Neural cell (in vitro differentiated cells): ENCODE results near the gene STYK1. TPM values are rescaled to one million over a fixed set of nuclear protein-coding genes. Genes with fewer than 3 reads are reported as not detected.
"Not testable (repeated sequence)": the region's sequence is repeated elsewhere in the genome, so short reads cannot be mapped to it uniquely, and the experiment has no call there.

Experiments
- H2AFZ ChIP-seq: fragments of 200-600, 300-800 bp; sonication (generic), shearing (Covaris generic); 2 replicates; pipeline ENCODE4 v1.6.0; 2014; ENCODE audit warnings: low read depth, mild to moderate bottlenecking, antibody characterized with exemption, low read length, moderate library complexity
- H3F3A ChIP-seq: fragments of 200-600 bp; shearing (Covaris generic); 2 replicates; pipeline ENCODE4 v1.6.1; 2016; ENCODE audit warnings: mild to moderate bottlenecking, moderate library complexity, mixed read lengths, antibody characterized with exemption, low read length; ENCODE audit not compliant: insufficient read depth, poor library complexity, severe bottlenecking
- H3K27ac ChIP-seq: fragments of 200-600, 300-800 bp; sonication (generic), shearing (Covaris generic); 2 replicates; pipeline ENCODE4 v1.5.1; 2014; ENCODE audit warnings: mild to moderate bottlenecking, low read length, moderate library complexity
- H3K27me3 ChIP-seq: fragments of 300-800, 200-600 bp; sonication (generic), shearing (Covaris generic); 2 replicates; pipeline ENCODE4 v1.6.0; 2014; ENCODE audit warnings: mild to moderate bottlenecking, low read depth, low read length, moderate library complexity; ENCODE audit not compliant: insufficient read depth
- H3K36me3 ChIP-seq: fragments of 300-800, 200-600 bp; sonication (generic), shearing (Covaris generic); 2 replicates; pipeline ENCODE4 v1.5.1; 2014; ENCODE audit warnings: mild to moderate bottlenecking, antibody characterized with exemption, low read length, moderate library complexity; ENCODE audit not compliant: insufficient read depth
- H3K4me2 ChIP-seq: fragments of 300-800, 200-600 bp; sonication (generic), shearing (Covaris generic); 2 replicates; pipeline ENCODE4 v1.6.0; 2014; ENCODE audit warnings: mild to moderate bottlenecking, low read length
- H3K4me3 ChIP-seq: fragments of 300-800, 200-600 bp; sonication (generic), shearing (Covaris generic); 2 replicates; pipeline ENCODE4 v1.5.1; 2014; ENCODE audit warnings: mild to moderate bottlenecking, low read length, moderate library complexity
- H3K79me2 ChIP-seq: fragments of 200-600 bp; shearing (Covaris generic); replicated peaks from 2 replicates; pipeline ENCODE4 v1.6.0; 2014; ENCODE audit warnings: mild to moderate bottlenecking, low read length, moderate library complexity; ENCODE audit not compliant: insufficient read depth
- H3K9ac ChIP-seq: fragments of 300-800, 200-600 bp; sonication (generic), shearing (Covaris generic); 2 replicates; pipeline ENCODE4 v1.6.1; 2016; ENCODE audit warnings: mild to moderate bottlenecking, low read length, mixed read lengths
- H3K9me2 ChIP-seq: fragments of 200-600 bp; shearing (Covaris generic); 2 replicates; pipeline ENCODE4 v1.6.1; 2016; ENCODE audit warnings: mild to moderate bottlenecking, low read length, mixed read lengths; ENCODE audit not compliant: insufficient read depth
- H3K9me3 ChIP-seq: fragments of 200-600, 300-800 bp; sonication (generic), shearing (Covaris generic); 2 replicates; pipeline ENCODE4 v1.6.1; 2016; ENCODE audit warnings: mild to moderate bottlenecking, mixed run types, low read length, moderate library complexity, mixed read lengths
- H4K20me1 ChIP-seq: fragments of 200-600 bp; shearing (Covaris generic); 2 replicates; pipeline ENCODE4 v1.6.1; 2016; ENCODE audit warnings: mild to moderate bottlenecking, mixed run types; ENCODE audit not compliant: insufficient read depth
- CTCF ChIP-seq: fragments of 450-650 bp; IDR thresholded peaks from 2 replicates; pipeline ENCODE4 v1.5.1; 2014; ENCODE audit warnings: antibody characterized with exemption, mild to moderate bottlenecking, moderate library complexity; ENCODE audit not compliant: poor library complexity, severe bottlenecking
- EP300 ChIP-seq: fragments of 450-650 bp; conservative IDR thresholded peaks from 2 replicates; pipeline ENCODE4 v1.6.1; 2014; ENCODE audit warnings: antibody characterized with exemption, mild to moderate bottlenecking, moderate library complexity; ENCODE audit not compliant: poor library complexity, severe bottlenecking
- EZH2 ChIP-seq: fragments of 200-600, 300-800 bp; shearing (Covaris generic), sonication (generic); IDR thresholded peaks from 2 replicates; pipeline ENCODE4 v1.6.1; 2014; ENCODE audit warnings: antibody characterized with exemption, low read length, borderline replicate concordance, mild to moderate bottlenecking; ENCODE audit not compliant: insufficient read depth, poor library complexity, severe bottlenecking
- MXI1 ChIP-seq: fragments of 450-650 bp; conservative IDR thresholded peaks from 2 replicates; pipeline ENCODE4 v1.6.1; 2014; ENCODE audit warnings: antibody characterized with exemption, mild to moderate bottlenecking; ENCODE audit not compliant: poor library complexity, severe bottlenecking
- POLR2AphosphoS5 ChIP-seq: IDR thresholded peaks from 2 replicates; pipeline ENCODE4 v1.6.1; 2012
- RAD21 ChIP-seq: fragments of 450-650 bp; conservative IDR thresholded peaks from 2 replicates; pipeline ENCODE4 v1.6.1; 2014; ENCODE audit warnings: antibody characterized with exemption, mild to moderate bottlenecking, moderate library complexity
- SMC3 ChIP-seq: fragments of 450-650 bp; conservative IDR thresholded peaks from 2 replicates; pipeline ENCODE4 v1.6.1; 2014; ENCODE audit warnings: antibody characterized with exemption, mild to moderate bottlenecking, moderate library complexity; ENCODE audit not compliant: poor library complexity
- TAF1 ChIP-seq: IDR thresholded peaks from 2 replicates; pipeline ENCODE4 v1.6.1; 2012; ENCODE audit warnings: low read depth
- polyA plus RNA-seq: library from polyadenylated mRNA; depleted of rRNA; stranded (reverse); fragments of >200 nt; gene quantifications from 2 replicates; pipeline ENCODE4 v1.2.3, GENCODE V29; 2014
- TF ChIP-seq, protein P1 (sequence below): IDR thresholded peaks from 2 replicates; pipeline ENCODE4 v1.6.1; 2012; ENCODE audit warnings: borderline replicate concordance

The STYK1 gene
- polyA plus RNA-seq, 1 donor from 2014 or later = 0.24 TPM

GRCh38 chr12:10574307-10574706, 99.5 kb downstream of the STYK1 start:
- Histone ChIP-seq H3K4me2 (no peak overlapping the region), H3K4me3 (no peak overlapping the region), H3K9me3 (no peaks in the 10 kb centered on the region), H3K27ac (no peak overlapping the region), H2AFZ (no peak overlapping the region), H3K9me2 (no peaks in the 10 kb centered on the region), H3K27me3 (no peaks in the 10 kb centered on the region), H4K20me1 (no peaks in the 10 kb centered on the region), H3K36me3 (no peaks in the 10 kb centered on the region), H3F3A (no peaks in the 10 kb centered on the region), H3K9ac (no peak overlapping the region), H3K79me2 (no peaks in the 10 kb centered on the region)
- TF ChIP-seq EZH2 (no peak), MXI1 (no peak), POLR2AphosphoS5 (peak; percentile 29), RAD21 (no peak), SMC3 (no peak), TAF1 (no peak), EP300 (peak; percentile 83), CTCF (no peak)
- TF ChIP-seq, protein P1, sequence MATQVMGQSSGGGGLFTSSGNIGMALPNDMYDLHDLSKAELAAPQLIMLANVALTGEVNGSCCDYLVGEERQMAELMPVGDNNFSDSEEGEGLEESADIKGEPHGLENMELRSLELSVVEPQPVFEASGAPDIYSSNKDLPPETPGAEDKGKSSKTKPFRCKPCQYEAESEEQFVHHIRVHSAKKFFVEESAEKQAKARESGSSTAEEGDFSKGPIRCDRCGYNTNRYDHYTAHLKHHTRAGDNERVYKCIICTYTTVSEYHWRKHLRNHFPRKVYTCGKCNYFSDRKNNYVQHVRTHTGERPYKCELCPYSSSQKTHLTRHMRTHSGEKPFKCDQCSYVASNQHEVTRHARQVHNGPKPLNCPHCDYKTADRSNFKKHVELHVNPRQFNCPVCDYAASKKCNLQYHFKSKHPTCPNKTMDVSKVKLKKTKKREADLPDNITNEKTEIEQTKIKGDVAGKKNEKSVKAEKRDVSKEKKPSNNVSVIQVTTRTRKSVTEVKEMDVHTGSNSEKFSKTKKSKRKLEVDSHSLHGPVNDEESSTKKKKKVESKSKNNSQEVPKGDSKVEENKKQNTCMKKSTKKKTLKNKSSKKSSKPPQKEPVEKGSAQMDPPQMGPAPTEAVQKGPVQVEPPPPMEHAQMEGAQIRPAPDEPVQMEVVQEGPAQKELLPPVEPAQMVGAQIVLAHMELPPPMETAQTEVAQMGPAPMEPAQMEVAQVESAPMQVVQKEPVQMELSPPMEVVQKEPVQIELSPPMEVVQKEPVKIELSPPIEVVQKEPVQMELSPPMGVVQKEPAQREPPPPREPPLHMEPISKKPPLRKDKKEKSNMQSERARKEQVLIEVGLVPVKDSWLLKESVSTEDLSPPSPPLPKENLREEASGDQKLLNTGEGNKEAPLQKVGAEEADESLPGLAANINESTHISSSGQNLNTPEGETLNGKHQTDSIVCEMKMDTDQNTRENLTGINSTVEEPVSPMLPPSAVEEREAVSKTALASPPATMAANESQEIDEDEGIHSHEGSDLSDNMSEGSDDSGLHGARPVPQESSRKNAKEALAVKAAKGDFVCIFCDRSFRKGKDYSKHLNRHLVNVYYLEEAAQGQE = peak; percentile 37

- H3K9me2 ChIP-seq, H3K4me3 ChIP-seq, H3K9ac ChIP-seq, H3K79me2 ChIP-seq, H3K27ac ChIP-seq, H4K20me1 ChIP-seq, H3K36me3 ChIP-seq, H3K4me2 ChIP-seq, H3F3A ChIP-seq, H3K27me3 ChIP-seq, H3K9me3 ChIP-seq, H2AFZ ChIP-seq: not testable (repeated sequence)
Measured at GRCh38 chr12:10572021-10572490, 101.8 kb downstream of the STYK1 start.

DNA sequence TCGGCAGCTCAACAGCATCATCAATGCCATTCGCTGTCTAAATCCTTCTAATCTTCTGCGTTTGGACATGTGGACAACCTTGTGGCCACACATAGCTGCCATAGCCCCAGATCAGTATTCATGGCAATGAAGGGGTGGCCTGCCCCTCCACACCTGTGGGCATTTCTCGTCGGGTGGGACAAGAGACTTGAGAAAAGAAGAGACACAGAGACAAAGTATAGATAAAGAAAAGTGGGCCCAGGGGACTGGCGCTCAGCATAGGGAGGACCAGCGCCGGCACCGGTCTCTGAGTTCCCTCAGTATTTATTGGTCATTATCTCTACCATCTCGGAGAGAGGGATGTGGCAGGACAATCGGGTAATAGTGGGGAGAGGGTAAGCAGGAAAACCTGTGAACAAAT, 102.7 kb downstream of the STYK1 start:
- no peak overlapping the region for H3K4me2 ChIP-seq
- H3K9me3 ChIP-seq = no peaks in the 10 kb centered on the region
- no peaks in the 10 kb centered on the region for H3K27me3 ChIP-seq
- H3K9ac ChIP-seq = no peak overlapping the region
- no peaks in the 10 kb centered on the region for H3F3A ChIP-seq
- H4K20me1 ChIP-seq = no peaks in the 10 kb centered on the region
- H3K4me3 ChIP-seq = no peak overlapping the region
- no peaks in the 10 kb centered on the region for H3K79me2 ChIP-seq
- no peaks in the 10 kb centered on the region for H3K9me2 ChIP-seq
- H2AFZ ChIP-seq = no peak overlapping the region
- H3K27ac ChIP-seq = no peak overlapping the region
- no peak for TF ChIP-seq RAD21
- H3K36me3 ChIP-seq = no peaks in the 10 kb centered on the region

Other genes starting within 250 kb of the STYK1 start
- gene KLRC2, start 238.0 kb downstream of the STYK1 start, polyA plus RNA-seq = 3.7 and 6.6 TPM in 2 replicates
- gene KLRC1, start 220.7 kb downstream of the STYK1 start, polyA plus RNA-seq = not detected in 2 replicates
- gene EIF2S3B, start 168.2 kb downstream of the STYK1 start, polyA plus RNA-seq = 2.1 and 3.6 TPM in 2 replicates
- 43.3 and 63.5 TPM in 2 replicates for gene MAGOHB, start 60.4 kb downstream of the STYK1 start, polyA plus RNA-seq
- 3.4 and 7.3 TPM in 2 replicates for gene YBX3, start 49.3 kb upstream of the STYK1 start, polyA plus RNA-seq
- gene TAS2R7, start 128.6 kb upstream of the STYK1 start, polyA plus RNA-seq = 0.58 TPM in 1 of 2 replicates, not detected in the other
- 0.59 and 1.6 TPM in 2 replicates for gene TAS2R8, start 133.2 kb upstream of the STYK1 start, polyA plus RNA-seq
- gene TAS2R9, start 136.1 kb upstream of the STYK1 start, polyA plus RNA-seq = 0.32 and 1.6 TPM in 2 replicates
- 3.9 and 8.3 TPM in 2 replicates for gene TAS2R10, start 152.3 kb upstream of the STYK1 start, polyA plus RNA-seq
- gene PRR4, start 175.4 kb upstream of the STYK1 start, polyA plus RNA-seq = 4.8 and 5.0 TPM in 2 replicates
- gene PRH1, start 210.2 kb upstream of the STYK1 start, polyA plus RNA-seq = 18.7 and 25.7 TPM in 2 replicates
- gene TAS2R13, start 235.5 kb upstream of the STYK1 start, polyA plus RNA-seq = 0.52 and 0.61 TPM in 2 replicates